Transverse colon (tissue), 4 donors: ENCODE data around the gene ZBTB32. TPM values are rescaled to one million over a fixed set of nuclear protein-coding genes. Genes with fewer than 3 reads are reported as not detected.

Source experiments
- DNase-seq: peaks from one replicate; pipeline ENCODE4 v3.0.0-alpha.2; 2019
- H3K27ac ChIP-seq, 4 donors: fragments of 200-600 bp; sonication (generic); 2 replicates each; pipeline ENCODE4 v1.5.1; 2016 to 2018; ENCODE audit warnings: inconsistent platforms in 4 of 4
- H3K27me3 ChIP-seq: fragments of 200-600 bp; sonication (generic); 2 replicates; pipeline ENCODE4 v1.5.1; 2017; ENCODE audit warnings: inconsistent platforms
- H3K36me3 ChIP-seq, 4 donors: fragments of 200-600 bp; sonication (generic); 2 replicates each; pipeline ENCODE4 v1.5.1; 2017 to 2019; ENCODE audit warnings: inconsistent platforms in 4 of 4
- H3K4me1 ChIP-seq, 4 donors: fragments of 200-600 bp; sonication (generic); 2 replicates each; pipeline ENCODE4 v1.5.1; 2017 to 2020; ENCODE audit warnings: inconsistent platforms in 4 of 4
- H3K4me3 ChIP-seq, 4 donors: fragments of 200-600 bp; sonication (generic); 1 replicate in 1 of 4; 2 replicates in 3 of 4; pipeline versions ENCODE4 v1.5.1 to v1.6.1; 2017 to 2019; ENCODE audit warnings: inconsistent platforms in 4 of 4
- H3K9me3 ChIP-seq, 2 donors: fragments of 200-600 bp; sonication (generic); 2 replicates each; pipeline ENCODE4 v1.5.1; 2017 to 2019; ENCODE audit warnings: inconsistent platforms in 2 of 2
- EP300 ChIP-seq: sonication (generic); formaldehyde crosslinking; IDR thresholded peaks from one replicate; pipeline ENCODE4 v1.6.1; 2017; ENCODE audit warnings: antibody characterized with exemption, low read depth
- POLR2A ChIP-seq: fragments of 450-650 bp; IDR thresholded peaks from one replicate; pipeline ENCODE4 v1.6.1; 2016; ENCODE audit warnings: antibody characterized with exemption, mild to moderate bottlenecking, moderate library complexity
- POLR2AphosphoS5 ChIP-seq, 3 donors: sonication (generic); formaldehyde crosslinking; IDR thresholded peaks; one replicate each; pipeline ENCODE4 v1.6.1; 2016; ENCODE audit warnings: antibody characterized with exemption in 3 of 3
- WGBS, 2 donors: methylation state at CpG; one replicate each; pipeline ENCODE4 v1.1.5; 2018; ENCODE audit warnings: low coverage in 1 of 2; 5-methylcytosine and 5-hydroxymethylcytosine counted together
- in situ Hi-C, 4 donors: fragments of 200-750 bp; cut with MboI; loops; one replicate each; pipeline versions ENCODE4 v1.15.0 to v1.15.1; 2017; ENCODE audit warnings: low sequenced_read_pairs in 3 of 4, low pct_ligation_motif_present in 1 of 4, low pct_unique_long_range_greater_than_20kb in 1 of 4
- intact Hi-C: fragments of 100-400 bp; cut with DNase I; formaldehyde crosslinking; loops from one replicate; pipeline ENCODE4 v1.15.1; 2023; ENCODE audit warnings: low total_unique reads
- total RNA-seq, 4 donors: library from RNA; depleted of rRNA; stranded (reverse); fragments of >200 nt; gene quantifications; one replicate each; pipeline ENCODE4 v1.1.0, GENCODE V29; 2016
- TF ChIP-seq, protein P1 (sequence below), 5 experiments: fragments of 200-600 bp in 3 of 5; fragments of 450-650 bp in 2 of 5; sonication (generic) in 3 of 5; IDR thresholded peaks; 1 replicate in 2 of 5; 2 replicates in 3 of 5; pipeline ENCODE4 v1.5.1; 2016 to 2017; ENCODE audit warnings: antibody characterized with exemption in 5 of 5, inconsistent platforms in 3 of 5, mild to moderate bottlenecking in 2 of 5, moderate library complexity in 1 of 5

Gene ZBTB32
- total RNA-seq, 4 donors from 2014 or later = not detected

DNA sequence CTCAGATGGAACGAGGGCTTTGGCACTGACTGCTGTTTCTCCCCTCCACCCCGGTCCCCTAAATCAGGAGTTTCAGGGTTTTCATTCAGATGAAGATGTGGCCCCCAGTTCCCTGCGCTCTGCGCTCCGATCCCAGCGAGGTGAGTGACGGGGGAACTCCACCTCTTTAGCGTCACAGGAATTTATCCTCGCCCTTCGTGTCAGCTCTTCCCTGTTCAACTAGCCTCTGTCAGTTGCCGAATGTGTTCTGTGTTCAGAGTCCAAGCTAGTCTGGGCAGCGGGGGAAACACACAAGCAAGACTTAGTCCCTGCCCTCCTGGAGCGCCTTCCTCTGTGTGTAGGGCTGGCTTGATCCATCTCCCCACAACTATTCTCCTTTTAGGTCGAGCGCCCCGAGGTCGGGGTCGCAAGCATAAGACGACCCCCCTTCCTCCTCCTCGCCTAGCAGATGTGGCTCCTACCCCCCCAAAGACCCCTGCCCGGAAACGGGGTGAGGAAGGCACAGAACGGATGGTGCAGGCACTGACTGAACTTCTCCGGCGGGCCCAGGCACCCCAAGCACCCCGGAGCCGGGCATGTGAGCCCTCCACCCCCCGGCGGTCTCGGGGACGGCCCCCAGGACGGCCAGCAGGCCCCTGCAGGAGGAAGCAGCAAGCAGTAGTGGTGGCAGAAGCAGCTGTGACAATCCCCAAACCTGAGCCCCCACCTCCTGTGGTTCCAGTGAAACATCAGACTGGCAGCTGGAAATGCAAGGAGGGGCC is 15.2 kb downstream of the ZBTB32 start:
- H3K27ac ChIP-seq = no peak overlapping the region
- 85 to 87% methylated on average over 8 to 32 of the region's 32 CpGs for WGBS, 2 donors
- in situ Hi-C loops (no loop called here), intact Hi-C loops (loop anchor here (10.0 kb wide), 1 partner anchor 175 kb away; the partner anchor contains the start of gene TMEM147)
- no peaks in the 10 kb centered on the region for H3K27me3 ChIP-seq
- TF ChIP-seq POLR2A = no peak
- no peak for TF ChIP-seq POLR2AphosphoS5 (IDR thresholded peaks at IDR 0.05)
- TF ChIP-seq EP300 = no peak
- TF ChIP-seq, protein P1, sequence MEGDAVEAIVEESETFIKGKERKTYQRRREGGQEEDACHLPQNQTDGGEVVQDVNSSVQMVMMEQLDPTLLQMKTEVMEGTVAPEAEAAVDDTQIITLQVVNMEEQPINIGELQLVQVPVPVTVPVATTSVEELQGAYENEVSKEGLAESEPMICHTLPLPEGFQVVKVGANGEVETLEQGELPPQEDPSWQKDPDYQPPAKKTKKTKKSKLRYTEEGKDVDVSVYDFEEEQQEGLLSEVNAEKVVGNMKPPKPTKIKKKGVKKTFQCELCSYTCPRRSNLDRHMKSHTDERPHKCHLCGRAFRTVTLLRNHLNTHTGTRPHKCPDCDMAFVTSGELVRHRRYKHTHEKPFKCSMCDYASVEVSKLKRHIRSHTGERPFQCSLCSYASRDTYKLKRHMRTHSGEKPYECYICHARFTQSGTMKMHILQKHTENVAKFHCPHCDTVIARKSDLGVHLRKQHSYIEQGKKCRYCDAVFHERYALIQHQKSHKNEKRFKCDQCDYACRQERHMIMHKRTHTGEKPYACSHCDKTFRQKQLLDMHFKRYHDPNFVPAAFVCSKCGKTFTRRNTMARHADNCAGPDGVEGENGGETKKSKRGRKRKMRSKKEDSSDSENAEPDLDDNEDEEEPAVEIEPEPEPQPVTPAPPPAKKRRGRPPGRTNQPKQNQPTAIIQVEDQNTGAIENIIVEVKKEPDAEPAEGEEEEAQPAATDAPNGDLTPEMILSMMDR (IDR thresholded peaks at IDR 0.05) = no peak
- peaks cover 0 to 30% (median 12%) of the 10 kb centered on the region in 4 donors for H3K36me3 ChIP-seq
- no peaks in the 10 kb centered on the region for H3K9me3 ChIP-seq
- peak overlapping the region in 1 of 4 donors; percentile 81 for H3K4me3 ChIP-seq
- no peak for DNase-seq
- H3K4me1 ChIP-seq = peaks cover 18 to 28% (median 24%) of the 10 kb centered on the region in 4 donors

DNA sequence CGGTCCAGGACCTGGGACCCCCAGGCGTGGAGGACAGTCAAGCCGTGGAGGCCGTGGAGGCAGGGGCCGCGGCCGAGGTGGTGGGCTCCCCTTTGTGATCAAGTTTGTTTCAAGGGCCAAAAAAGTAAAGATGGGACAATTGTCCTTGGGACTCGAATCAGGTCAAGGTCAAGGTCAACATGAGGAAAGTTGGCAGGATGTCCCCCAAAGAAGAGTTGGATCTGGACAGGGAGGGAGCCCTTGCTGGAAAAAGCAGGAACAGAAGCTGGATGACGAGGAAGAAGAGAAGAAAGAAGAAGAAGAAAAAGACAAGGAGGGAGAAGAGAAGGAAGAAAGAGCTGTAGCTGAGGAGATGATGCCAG is 15.8 kb downstream of the ZBTB32 start:
- intact Hi-C loops (no loop called here), in situ Hi-C loops (no loop called here)
- peaks cover 0 to 35% (median 15%) of the 10 kb centered on the region in 4 donors for H3K36me3 ChIP-seq
- no peak overlapping the region for H3K4me3 ChIP-seq
- H3K4me1 ChIP-seq = peaks cover 17 to 28% (median 23%) of the 10 kb centered on the region in 4 donors
- no peak overlapping the region for H3K27ac ChIP-seq
- no peak for TF ChIP-seq EP300
- TF ChIP-seq, protein P1 (IDR thresholded peaks at IDR 0.05) = no peak
- TF ChIP-seq POLR2A = no peak
- TF ChIP-seq POLR2AphosphoS5 (IDR thresholded peaks at IDR 0.05) = no peak
- no peaks in the 10 kb centered on the region for H3K9me3 ChIP-seq
- no peak for DNase-seq
- 94 to 100% methylated on average over 1 to 9 of the region's 9 CpGs for WGBS, 2 donors
- no peaks in the 10 kb centered on the region for H3K27me3 ChIP-seq

DNA sequence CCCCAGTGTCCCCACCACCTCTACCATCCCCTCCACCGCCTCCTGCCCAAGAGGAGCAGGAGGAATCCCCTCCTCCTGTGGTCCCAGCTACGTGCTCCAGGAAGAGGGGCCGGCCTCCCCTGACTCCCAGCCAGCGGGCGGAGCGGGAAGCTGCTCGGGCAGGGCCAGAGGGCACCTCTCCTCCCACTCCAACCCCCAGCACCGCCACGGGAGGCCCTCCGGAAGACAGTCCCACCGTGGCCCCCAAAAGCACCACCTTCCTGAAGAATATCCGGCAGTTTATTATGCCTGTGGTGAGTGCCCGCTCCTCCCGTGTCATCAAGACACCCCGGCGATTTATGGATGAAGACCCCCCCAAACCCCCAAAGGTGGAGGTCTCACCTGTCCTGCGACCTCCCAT is 16.3 kb downstream of the ZBTB32 start:
- H3K27me3 ChIP-seq = no peaks in the 10 kb centered on the region
- no peak for DNase-seq
- no peak for TF ChIP-seq POLR2A
- no peak for TF ChIP-seq EP300
- TF ChIP-seq, protein P1 (IDR thresholded peaks at IDR 0.05) = no peak
- TF ChIP-seq POLR2AphosphoS5 (IDR thresholded peaks at IDR 0.05) = no peak
- in situ Hi-C loops (no loop called here), intact Hi-C loops (no loop called here)
- no peaks in the 10 kb centered on the region for H3K9me3 ChIP-seq
- H3K4me1 ChIP-seq = peaks cover 12 to 23% (median 18%) of the 10 kb centered on the region in 4 donors
- H3K27ac ChIP-seq = no peak overlapping the region
- no peak overlapping the region for H3K4me3 ChIP-seq
- WGBS, 2 donors = 94% methylated on average over 16 of the region's 17 CpGs; no CpG with 5 or more reads in 1 of the 2 donors
- peaks cover 0 to 40% (median 18%) of the 10 kb centered on the region in 4 donors for H3K36me3 ChIP-seq

DNA sequence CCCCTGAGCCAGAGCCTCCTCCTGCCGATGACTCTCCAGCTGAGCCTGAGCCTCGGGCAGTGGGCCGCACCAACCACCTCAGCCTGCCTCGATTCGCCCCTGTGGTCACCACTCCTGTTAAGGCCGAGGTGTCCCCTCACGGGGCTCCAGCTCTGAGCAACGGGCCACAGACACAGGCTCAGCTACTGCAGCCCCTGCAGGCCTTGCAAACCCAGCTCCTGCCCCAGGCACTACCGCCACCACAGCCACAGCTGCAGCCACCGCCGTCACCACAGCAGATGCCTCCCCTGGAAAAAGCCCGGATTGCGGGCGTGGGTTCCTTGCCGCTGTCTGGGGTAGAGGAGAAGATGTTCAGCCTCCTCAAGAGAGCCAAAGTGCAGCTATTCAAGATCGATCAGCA is 17.0 kb downstream of the ZBTB32 start:
- intact Hi-C loops (no loop called here), in situ Hi-C loops (no loop called here)
- DNase-seq = no peak
- H3K4me1 ChIP-seq = peaks cover 7 to 16% (median 12%) of the 10 kb centered on the region in 4 donors
- TF ChIP-seq, protein P1 (IDR thresholded peaks at IDR 0.05) = no peak
- no peak for TF ChIP-seq POLR2A
- TF ChIP-seq POLR2AphosphoS5 (IDR thresholded peaks at IDR 0.05) = no peak
- TF ChIP-seq EP300 = no peak
- no peak overlapping the region for H3K27ac ChIP-seq
- H3K9me3 ChIP-seq = no peaks in the 10 kb centered on the region
- H3K27me3 ChIP-seq = no peaks in the 10 kb centered on the region
- peaks cover 0 to 48% (median 21%) of the 10 kb centered on the region in 4 donors for H3K36me3 ChIP-seq
- 92 to 97% methylated on average over 2 to 13 of the region's 16 CpGs for WGBS, 2 donors
- H3K4me3 ChIP-seq = no peak overlapping the region
